PC-9 (cell line): ENCODE results near the gene PRDM2. TPM values are rescaled to one million over a fixed set of nuclear protein-coding genes. Genes with fewer than 3 reads are reported as not detected.

Experiments
- BruUV-seq: library from RNA; stranded (reverse); fragments of 400-500 nt; replicated peaks from 2 replicates; lab custom pipeline; 2021; lab: Mats Ljungman, UMichigan
- CTCF ChIA-PET: fragments of 300-600 bp; sonication (Branson Sonifier 250); formaldehyde crosslinking; loops from one replicate; lab custom pipeline; 2022; ENCODE audit warnings: antibody characterized with exemption; lab: Charles Lee
- POLR2A ChIA-PET: fragments of 300-600 bp; sonication (Branson Sonifier 250); formaldehyde crosslinking; loops from one replicate; lab custom pipeline; 2022; ENCODE audit warnings: antibody characterized with exemption; ENCODE audit not compliant: unreplicated experiment; lab: Charles Lee
- DNase-seq, 2 experiments: peaks; one replicate each; pipeline versions ENCODE4 v3.0.0 to v3.0.0-alpha.2; 2015 to 2022; ENCODE audit warnings: mixed read lengths in 1 of 2
- H2AFZ ChIP-seq: fragments of 200-600 bp; sonication (generic); 2 replicates; pipeline ENCODE4 v1.8.1; 2017; ENCODE audit warnings: antibody characterized with exemption
- H3F3A ChIP-seq: fragments of 200-600 bp; sonication (generic); 2 replicates; pipeline ENCODE4 v1.8.1; 2017; ENCODE audit warnings: antibody characterized with exemption, mild to moderate bottlenecking, low read depth; ENCODE audit not compliant: insufficient read depth
- H3K27ac ChIP-seq: fragments of 200-600 bp; sonication (generic); 2 replicates; pipeline ENCODE4 v1.6.1; 2016; ENCODE audit warnings: mixed run types
- H3K27me3 ChIP-seq: fragments of 200-600 bp; sonication (generic); 2 replicates; pipeline ENCODE4 v1.6.1; 2016; ENCODE audit warnings: low read depth, mixed run types; ENCODE audit not compliant: insufficient read depth
- H3K36me3 ChIP-seq: fragments of 200-600 bp; sonication (generic); 2 replicates; pipeline ENCODE4 v1.6.1; 2016; ENCODE audit warnings: low read depth, mixed run types
- H3K4me1 ChIP-seq: fragments of 200-600 bp; sonication (generic); replicated peaks from 2 replicates; pipeline ENCODE4 v1.6.1; 2016; ENCODE audit warnings: mixed run types; ENCODE audit not compliant: insufficient read depth
- H3K4me2 ChIP-seq: fragments of 200-600 bp; sonication (generic); 2 replicates; pipeline ENCODE4 v1.6.1; 2017; ENCODE audit warnings: mixed run types
- H3K4me3 ChIP-seq: fragments of 200-600 bp; sonication (generic); 2 replicates; pipeline ENCODE4 v1.6.1; 2016; ENCODE audit warnings: mixed run types
- H3K79me2 ChIP-seq: fragments of 200-600 bp; sonication (generic); 2 replicates; pipeline ENCODE4 v1.6.1; 2017; ENCODE audit warnings: low read depth, mixed run types
- H3K9me2 ChIP-seq: fragments of 200-600 bp; sonication (generic); 2 replicates; pipeline ENCODE4 v1.8.1; 2017; ENCODE audit warnings: mild to moderate bottlenecking; ENCODE audit not compliant: insufficient read depth
- H3K9me3 ChIP-seq: fragments of 200-600 bp; sonication (generic); 2 replicates; pipeline ENCODE4 v1.8.1; 2016; ENCODE audit warnings: low read depth; ENCODE audit not compliant: insufficient read depth
- H4K20me1 ChIP-seq: fragments of 200-600 bp; sonication (generic); 2 replicates; pipeline ENCODE4 v1.8.1; 2017; ENCODE audit not compliant: insufficient read depth
- CTCF ChIP-seq: fragments of 200-600 bp; sonication (generic); conservative IDR thresholded peaks from 2 replicates; pipeline ENCODE4 v1.6.1; 2017; ENCODE audit warnings: mixed run types, antibody characterized with exemption, mild to moderate bottlenecking, moderate library complexity
- EZH2 ChIP-seq: fragments of 200-600 bp; sonication (generic); IDR thresholded peaks from 2 replicates; pipeline ENCODE4 v1.8.0; 2017; ENCODE audit warnings: antibody characterized with exemption, low read depth
- intact Hi-C: fragments of 100-400 bp; cut with micrococcal nuclease; formaldehyde crosslinking; loops from one replicate; pipeline ENCODE4 v1.10.0; 2022; ENCODE audit not compliant: unreplicated experiment
- total RNA-seq: library from RNA; stranded (reverse); gene quantifications from 2 replicates; pipeline ENCODE4 v1.2.3, GENCODE V29; 2021

Gene PRDM2
- total RNA-seq, 1 experiment from 2014 or later = 32.1 TPM

- no peaks in the 10 kb centered on the region for H3K9me2 ChIP-seq
- H3K27me3 ChIP-seq = peaks cover 7% of the 10 kb centered on the region
- no peaks in the 10 kb centered on the region for H3K79me2 ChIP-seq
- H3K36me3 ChIP-seq = no peaks in the 10 kb centered on the region
- H3K4me3 ChIP-seq = no peak overlapping the region
- ChIA-PET POLR2A (no interaction called here), CTCF (no interaction called here)
- BruUV-seq = no TSS peak
- intact Hi-C loops = no loop called here
- no peak for TF ChIP-seq CTCF
- no peak for TF ChIP-seq EZH2
- no peak overlapping the region for H3K4me2 ChIP-seq
- H3F3A ChIP-seq = no peaks in the 10 kb centered on the region
- H3K4me1 ChIP-seq = no peaks in the 10 kb centered on the region
- no peak overlapping the region for H3K27ac ChIP-seq
- no peaks in the 10 kb centered on the region for H4K20me1 ChIP-seq
- DNase-seq = no peak
- H3K9me3 ChIP-seq = no peaks in the 10 kb centered on the region
- H2AFZ ChIP-seq = no peak overlapping the region
These were observed 136.1 kb downstream of the PRDM2 start for GRCh38 chr1:13836136-13836535.

GRCh38 chr1:13836631-13837030 is 136.6 kb downstream of the PRDM2 start:
- no TSS peak for BruUV-seq
- DNase-seq = no peak
- Histone ChIP-seq H3F3A (no peaks in the 10 kb centered on the region), H3K4me1 (no peaks in the 10 kb centered on the region), H3K9me2 (no peaks in the 10 kb centered on the region), H2AFZ (no peak overlapping the region), H3K79me2 (no peaks in the 10 kb centered on the region), H3K4me2 (no peak overlapping the region), H3K36me3 (no peaks in the 10 kb centered on the region), H3K9me3 (no peaks in the 10 kb centered on the region), H4K20me1 (no peaks in the 10 kb centered on the region), H3K27me3 (peaks cover 7% of the 10 kb centered on the region), H3K27ac (no peak overlapping the region), H3K4me3 (no peak overlapping the region)
- POLR2A ChIA-PET = no interaction called here
- intact Hi-C loops = no loop called here
- TF ChIP-seq CTCF (no peak), EZH2 (no peak)
- CTCF ChIA-PET = no interaction called here

GRCh38 chr1:13838236-13838635 is 138.2 kb downstream of the PRDM2 start:
- Histone ChIP-seq H3K4me3 (no peak overlapping the region), H3K27me3 (peaks cover 7% of the 10 kb centered on the region), H3K4me2 (no peak overlapping the region), H4K20me1 (no peaks in the 10 kb centered on the region), H3F3A (no peaks in the 10 kb centered on the region), H3K36me3 (no peaks in the 10 kb centered on the region), H3K4me1 (no peaks in the 10 kb centered on the region), H3K27ac (no peak overlapping the region), H3K79me2 (no peaks in the 10 kb centered on the region), H3K9me2 (no peaks in the 10 kb centered on the region), H2AFZ (no peak overlapping the region), H3K9me3 (no peaks in the 10 kb centered on the region)
- intact Hi-C loops = no loop called here
- ChIA-PET CTCF (no interaction called here), POLR2A (no interaction called here)
- no peak for TF ChIP-seq EZH2
- TF ChIP-seq CTCF = no peak
- no peak for DNase-seq
- BruUV-seq = no TSS peak
